OCI-LY1 (cell line): ENCODE results near the gene UBE2F.
"Not testable (repeated sequence)": the region's sequence is repeated elsewhere in the genome, so short reads cannot be mapped to it uniquely, and the experiment has no call there.

Experiments
- H2AFZ ChIP-seq: fragments of 200-600 bp; sonication (generic), shearing (Covaris generic); 2 replicates; pipeline ENCODE4 v1.6.0; 2014; ENCODE audit warnings: antibody characterized with exemption, mild to moderate bottlenecking, low read length
- H3F3A ChIP-seq: fragments of 200-600 bp; sonication (generic), shearing (Covaris generic); 2 replicates; pipeline ENCODE4 v1.6.0; 2014; ENCODE audit warnings: mild to moderate bottlenecking, antibody characterized with exemption, low read length, moderate library complexity; ENCODE audit not compliant: insufficient read depth
- H3K27ac ChIP-seq: fragments of 200-600 bp; sonication (generic); 2 replicates; pipeline ENCODE4 v1.5.1; 2014; ENCODE audit warnings: low read length, mixed run types, mild to moderate bottlenecking, low read depth; ENCODE audit not compliant: poor library complexity, severe bottlenecking
- H3K27me3 ChIP-seq: fragments of 200-600 bp; sonication (generic); 2 replicates; pipeline ENCODE4 v1.6.0; 2014; ENCODE audit warnings: antibody characterized with exemption, mild to moderate bottlenecking, low read length, moderate library complexity; ENCODE audit not compliant: insufficient read depth
- H3K36me3 ChIP-seq: fragments of 200-600 bp; sonication (generic); 2 replicates; pipeline ENCODE4 v1.6.1; 2014; ENCODE audit warnings: mild to moderate bottlenecking, antibody characterized with exemption, low read length, moderate library complexity, mixed read lengths; ENCODE audit not compliant: insufficient read depth
- H3K4me1 ChIP-seq: fragments of 200-600 bp; sonication (generic); 2 replicates; pipeline ENCODE4 v1.5.1; 2014; ENCODE audit warnings: mild to moderate bottlenecking, low read length, moderate library complexity; ENCODE audit not compliant: insufficient read depth, severe bottlenecking
- H3K4me2 ChIP-seq: fragments of 200-600 bp; sonication (generic), shearing (Covaris generic); 2 replicates; pipeline ENCODE4 v1.6.1; 2014; ENCODE audit warnings: low read length
- H3K4me3 ChIP-seq: fragments of 200-600 bp; sonication (generic); 2 replicates; pipeline ENCODE4 v1.5.1; 2014; ENCODE audit warnings: low read length, low read depth, mild to moderate bottlenecking, mixed read lengths; ENCODE audit not compliant: poor library complexity, severe bottlenecking
- H3K79me2 ChIP-seq: fragments of 200-600 bp; shearing (Covaris generic); 2 replicates; pipeline ENCODE4 v1.6.1; 2016; ENCODE audit warnings: mixed run types, low read length, mixed read lengths; ENCODE audit not compliant: insufficient read depth
- H3K9ac ChIP-seq: fragments of 200-600 bp; sonication (generic), shearing (Covaris generic); 2 replicates; pipeline ENCODE4 v1.6.1; 2014; ENCODE audit warnings: mild to moderate bottlenecking, low read length, mixed read lengths
- H3K9me2 ChIP-seq: fragments of 200-600 bp; sonication (generic), shearing (Covaris generic); 2 replicates; pipeline ENCODE4 v1.6.1; 2014; ENCODE audit warnings: low read depth, mild to moderate bottlenecking, low read length, mixed read lengths
- H3K9me3 ChIP-seq: fragments of 200-600 bp; shearing (Covaris generic); 2 replicates; pipeline ENCODE4 v1.6.1; 2014; ENCODE audit warnings: low read length, mixed read lengths
- H4K20me1 ChIP-seq: fragments of 200-600 bp; sonication (generic), shearing (Covaris generic); 2 replicates; pipeline ENCODE4 v1.6.0; 2016; ENCODE audit warnings: mild to moderate bottlenecking, low read length; ENCODE audit not compliant: insufficient read depth
- CTCF ChIP-seq: fragments of 200-600 bp; sonication (generic), shearing (Covaris generic); IDR thresholded peaks from 2 replicates; pipeline ENCODE4 v1.5.1; 2017; ENCODE audit warnings: mild to moderate bottlenecking, antibody characterized with exemption, low read length, moderate library complexity, mixed read lengths
- EZH2 ChIP-seq: fragments of 200-600 bp; sonication (generic), shearing (Covaris generic); IDR thresholded peaks from 2 replicates; pipeline ENCODE4 v1.8.0; 2017; ENCODE audit warnings: borderline replicate concordance, mixed run types, mild to moderate bottlenecking, antibody characterized with exemption, low read length, moderate library complexity, mixed read lengths

The UBE2F gene

GRCh38 chr2:238032755-238033337 lies 66.0 kb downstream of the UBE2F start:
- Histone ChIP-seq H3K4me2 (no peak overlapping the region), H3K9ac (no peak overlapping the region), H3K36me3 (peaks cover 6% of the 10 kb centered on the region; the same call in 1 of the 2 replicates), H3K27me3 (no peaks in the 10 kb centered on the region), H4K20me1 (no peaks in the 10 kb centered on the region), H3K27ac (no peak overlapping the region), H3K4me3 (no peak overlapping the region), H3K4me1 (no peaks in the 10 kb centered on the region), H3K9me3 (no peaks in the 10 kb centered on the region), H3K9me2 (no peaks in the 10 kb centered on the region), H3K79me2 (no peaks in the 10 kb centered on the region), H2AFZ (no peak overlapping the region), H3F3A (no peaks in the 10 kb centered on the region)
- TF ChIP-seq CTCF (no peak), EZH2 (no peak)

- not testable (repeated sequence) for H3K9ac ChIP-seq, H3K79me2 ChIP-seq, H3F3A ChIP-seq, H3K27ac ChIP-seq, H3K9me2 ChIP-seq, H3K4me2 ChIP-seq, H3K9me3 ChIP-seq, H2AFZ ChIP-seq, H3K27me3 ChIP-seq, H4K20me1 ChIP-seq, H3K4me3 ChIP-seq, H3K4me1 ChIP-seq
- H3K36me3 ChIP-seq = peaks cover 11% of the 10 kb centered on the region
These were observed 67.2 kb downstream of the UBE2F start for GRCh38 chr2:238033991-238034390.

- Histone ChIP-seq H3K79me2 (no peaks in the 10 kb centered on the region), H3K9me3 (no peaks in the 10 kb centered on the region), H3K9me2 (no peaks in the 10 kb centered on the region), H3K36me3 (peaks cover 13% of the 10 kb centered on the region), H3F3A (no peaks in the 10 kb centered on the region), H3K4me3 (no peak overlapping the region), H3K4me1 (no peaks in the 10 kb centered on the region), H3K27ac (no peak overlapping the region), H3K27me3 (no peaks in the 10 kb centered on the region), H4K20me1 (no peaks in the 10 kb centered on the region), H3K9ac (no peak overlapping the region), H2AFZ (no peak overlapping the region), H3K4me2 (no peak overlapping the region)
- TF ChIP-seq EZH2 (no peak), CTCF (no peak)
These were observed 71.4 kb downstream of the UBE2F start for GRCh38 chr2:238038203-238038602.

GRCh38 chr2:238039151-238039550 lies 72.3 kb downstream of the UBE2F start:
- H3K36me3 ChIP-seq = peaks cover 13% of the 10 kb centered on the region
- H3F3A ChIP-seq = no peaks in the 10 kb centered on the region
- no peaks in the 10 kb centered on the region for H3K79me2 ChIP-seq
- no peak overlapping the region for H3K4me2 ChIP-seq
- no peaks in the 10 kb centered on the region for H4K20me1 ChIP-seq
- H3K4me3 ChIP-seq = no peak overlapping the region
- no peak overlapping the region for H3K9ac ChIP-seq
- no peaks in the 10 kb centered on the region for H3K27me3 ChIP-seq
- TF ChIP-seq EZH2 (no peak), CTCF (no peak)
- no peak overlapping the region for H2AFZ ChIP-seq
- H3K9me3 ChIP-seq = no peaks in the 10 kb centered on the region
- no peaks in the 10 kb centered on the region for H3K4me1 ChIP-seq
- H3K9me2 ChIP-seq = no peaks in the 10 kb centered on the region
- no peak overlapping the region for H3K27ac ChIP-seq
